ENCODE data around the gene TALDO1. TPM values are rescaled to one million over a fixed set of nuclear protein-coding genes. Genes with fewer than 3 reads are reported as not detected.

Gene TALDO1
- total and polyA plus RNA-seq, 2 of the 8 experiments (the other 6 are each of a cell fraction or from before 2014, with no cell fraction given): 265 to 308 TPM

DNA sequence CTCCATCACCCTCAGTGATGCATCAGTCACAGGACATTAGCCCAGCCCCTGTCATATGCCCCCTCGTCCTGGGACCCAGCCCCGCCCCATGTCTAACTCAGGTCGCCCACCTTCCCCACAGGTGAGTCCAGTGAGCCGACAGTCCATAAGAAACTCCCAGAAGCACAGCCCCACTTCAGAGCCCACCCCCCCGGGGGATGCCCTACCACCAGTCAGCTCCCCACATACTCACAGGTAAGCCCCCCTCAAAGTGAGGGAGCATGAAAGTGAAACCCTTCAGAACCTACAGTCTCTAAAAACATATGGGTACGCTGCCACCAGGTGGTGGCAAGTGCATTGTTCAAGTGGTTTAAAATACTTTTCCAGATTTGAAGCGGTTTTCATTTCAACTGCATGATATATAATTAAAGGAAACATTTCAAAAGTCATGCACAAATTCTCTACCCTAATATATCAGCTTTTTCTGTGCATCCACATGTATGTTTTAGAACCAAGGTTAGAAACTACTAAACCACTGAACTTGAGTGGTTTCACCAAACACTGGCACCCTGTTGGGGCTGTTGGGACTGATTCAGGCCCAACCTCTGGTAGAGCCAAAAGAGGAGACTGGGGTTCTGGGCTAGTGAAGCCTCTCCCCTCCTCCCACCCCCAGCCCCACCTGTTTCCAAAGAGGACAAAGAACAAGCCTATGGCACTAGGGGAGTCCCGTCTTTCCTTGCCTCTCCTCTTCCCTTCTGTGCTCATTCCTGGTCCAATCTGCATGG, 24.0 kb upstream of the TALDO1 start (continued):
- TF ChIP-seq PHF8 (conservative IDR thresholded peaks at IDR 0.05; ENCODE audit: low read depth, low read length): no peak
- TF ChIP-seq, protein P1, sequence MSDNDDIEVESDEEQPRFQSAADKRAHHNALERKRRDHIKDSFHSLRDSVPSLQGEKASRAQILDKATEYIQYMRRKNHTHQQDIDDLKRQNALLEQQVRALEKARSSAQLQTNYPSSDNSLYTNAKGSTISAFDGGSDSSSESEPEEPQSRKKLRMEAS (IDR thresholded peaks at IDR 0.05): no peak

Measured in H1 (cell line).